SH-SY5Y (cell line): ENCODE data around the gene CEACAM1.

Source experiments
- GATA2 ChIP-seq: IDR thresholded peaks from 2 replicates; pipeline ENCODE4 v1.6.1; 2011; ENCODE audit warnings: mild to moderate bottlenecking, low read depth, low read length
- GATA3 ChIP-seq: IDR thresholded peaks from 2 replicates; pipeline ENCODE4 v1.6.1; 2011; ENCODE audit warnings: low read depth, mild to moderate bottlenecking, low read length, moderate library complexity

DNA sequence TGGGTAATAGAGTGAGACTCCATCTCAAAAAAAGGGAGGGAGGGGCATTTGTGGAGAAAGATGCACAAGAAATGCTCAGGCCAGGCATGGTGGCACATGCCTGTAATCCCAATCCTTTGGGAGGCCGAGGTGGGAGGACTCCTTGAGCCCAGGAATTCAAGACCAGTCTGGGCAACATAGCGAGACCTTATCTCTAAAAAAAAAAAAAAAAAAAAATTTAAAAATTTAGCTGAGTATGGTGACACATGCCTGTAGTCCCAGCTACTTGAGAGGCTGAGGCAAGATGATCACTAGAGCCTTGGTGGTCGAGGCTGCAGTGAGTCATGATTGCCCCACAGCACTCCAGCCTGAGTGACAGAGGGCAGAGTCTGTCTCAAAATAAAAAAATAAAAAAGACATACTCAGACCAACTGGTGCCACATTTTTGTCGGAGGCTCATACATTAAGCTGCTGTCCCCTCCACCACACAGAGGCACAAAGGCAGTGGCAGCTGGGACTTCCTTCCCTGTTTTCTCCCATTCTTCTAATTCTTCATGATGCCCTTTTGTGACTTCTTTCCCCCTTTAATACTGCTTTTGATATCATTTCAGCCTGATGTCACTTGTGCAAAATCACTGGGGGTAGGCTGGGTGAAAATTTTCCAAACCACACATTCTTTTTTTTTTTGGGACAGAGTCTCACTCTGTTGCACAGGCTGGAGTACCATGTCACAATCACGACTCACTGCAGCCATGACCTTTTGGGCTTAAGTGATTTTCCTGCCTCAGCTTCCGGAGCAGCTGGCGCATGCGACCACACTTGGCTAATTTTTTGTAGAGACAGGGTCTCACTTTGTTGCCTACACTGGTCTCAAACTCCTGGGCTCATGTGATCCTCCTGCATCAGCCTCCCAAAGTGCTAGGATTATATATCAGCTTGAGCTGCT, 58.7 kb downstream of the CEACAM1 start:
- TF ChIP-seq GATA2 (no peak), GATA3 (no peak)
